OCI-LY3 (cell line): ENCODE data around the gene PRDM16.

Experiments used
- EZH2phosphoT487 ChIP-seq: fragments of 200-600 bp; shearing (Covaris generic); IDR thresholded peaks from 2 replicates; pipeline ENCODE4 v1.6.1; 2018; ENCODE audit warnings: antibody characterized with exemption, mixed run types, low read depth
- TF ChIP-seq, protein P1 (sequence below): fragments of 200-600, 300-600 bp; sonication (generic); IDR thresholded peaks from 2 replicates; pipeline ENCODE4 v1.5.1; 2014; ENCODE audit warnings: antibody characterized with exemption, low read length, low read depth

DNA sequence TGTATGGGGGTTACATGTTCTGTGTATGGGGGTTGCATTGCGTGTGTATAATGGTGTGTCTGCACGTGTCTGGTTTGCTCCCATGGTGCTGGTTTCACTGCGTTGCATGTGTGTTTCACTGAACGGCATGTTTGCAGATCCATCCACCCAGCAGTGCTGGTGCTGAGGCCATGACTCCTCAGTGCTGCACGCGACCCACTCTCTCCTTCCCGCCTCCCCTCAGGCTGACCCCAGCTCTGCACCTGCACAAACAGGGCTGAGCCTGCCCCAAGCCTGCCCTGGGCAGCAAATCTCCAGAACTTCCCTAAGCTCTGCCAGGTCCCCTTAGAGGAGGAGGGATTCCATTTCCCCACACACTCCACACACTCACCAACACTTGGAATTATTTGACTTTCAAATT is 29.0 kb upstream of the PRDM16 start:
- TF ChIP-seq, protein P1, sequence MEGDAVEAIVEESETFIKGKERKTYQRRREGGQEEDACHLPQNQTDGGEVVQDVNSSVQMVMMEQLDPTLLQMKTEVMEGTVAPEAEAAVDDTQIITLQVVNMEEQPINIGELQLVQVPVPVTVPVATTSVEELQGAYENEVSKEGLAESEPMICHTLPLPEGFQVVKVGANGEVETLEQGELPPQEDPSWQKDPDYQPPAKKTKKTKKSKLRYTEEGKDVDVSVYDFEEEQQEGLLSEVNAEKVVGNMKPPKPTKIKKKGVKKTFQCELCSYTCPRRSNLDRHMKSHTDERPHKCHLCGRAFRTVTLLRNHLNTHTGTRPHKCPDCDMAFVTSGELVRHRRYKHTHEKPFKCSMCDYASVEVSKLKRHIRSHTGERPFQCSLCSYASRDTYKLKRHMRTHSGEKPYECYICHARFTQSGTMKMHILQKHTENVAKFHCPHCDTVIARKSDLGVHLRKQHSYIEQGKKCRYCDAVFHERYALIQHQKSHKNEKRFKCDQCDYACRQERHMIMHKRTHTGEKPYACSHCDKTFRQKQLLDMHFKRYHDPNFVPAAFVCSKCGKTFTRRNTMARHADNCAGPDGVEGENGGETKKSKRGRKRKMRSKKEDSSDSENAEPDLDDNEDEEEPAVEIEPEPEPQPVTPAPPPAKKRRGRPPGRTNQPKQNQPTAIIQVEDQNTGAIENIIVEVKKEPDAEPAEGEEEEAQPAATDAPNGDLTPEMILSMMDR, result no peak
- no peak for TF ChIP-seq EZH2phosphoT487
